Renal pelvis (tissue), 4 donors: Measurements from ENCODE around the gene TOX2. TPM values are rescaled to one million over a fixed set of nuclear protein-coding genes. Genes with fewer than 3 reads are reported as not detected.

ENCODE experiments used
- DNase-seq: peaks from one replicate; pipeline ENCODE4 v3.0.0-alpha.2; 2013
- polyA plus RNA-seq, 3 donors: library from polyadenylated mRNA; unstranded; fragments of 120-200 nt; gene quantifications; one replicate each; pipeline ENCODE4 v1.2.1, GENCODE V29; 2013; ENCODE audit not compliant: insufficient read length in 3 of 3

Gene TOX2
- polyA plus RNA-seq, 3 donors: 3.6 to 5.1 (median 3.7) TPM

DNA sequence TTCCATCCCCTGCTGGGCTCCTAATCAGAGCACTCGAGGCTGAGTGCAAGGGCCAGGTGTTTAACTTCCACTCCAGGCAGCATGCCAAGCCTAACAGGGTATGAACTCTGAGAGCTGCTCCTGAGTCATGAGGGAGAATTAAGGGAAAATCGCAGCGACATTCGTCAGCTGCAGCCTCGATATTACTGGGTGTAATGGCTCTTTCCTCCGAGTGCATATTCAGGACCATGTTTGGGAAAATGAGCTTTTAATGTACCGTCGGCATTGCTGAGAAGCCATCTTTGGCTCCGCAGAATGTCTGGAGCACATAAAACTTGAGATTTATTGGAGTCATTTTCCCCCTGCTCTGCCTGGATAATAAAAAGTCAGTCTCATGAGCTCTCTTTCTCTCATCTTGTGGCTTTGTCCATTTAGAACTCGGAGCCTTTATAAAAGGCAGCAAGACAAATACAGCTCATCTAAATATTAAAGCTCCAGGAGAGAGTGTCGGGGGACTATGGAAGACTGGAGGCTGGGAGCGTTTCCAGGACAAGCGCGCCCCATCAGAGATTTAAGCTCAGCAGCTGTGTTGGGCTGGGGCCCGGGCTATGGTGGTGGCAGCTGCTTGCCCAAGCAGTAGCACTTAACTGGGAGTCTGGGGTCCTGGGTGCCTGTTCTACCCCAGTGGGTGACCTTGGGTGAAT lies 103.7 kb downstream of the TOX2 start:
- peak; percentile 80 for DNase-seq

DNA sequence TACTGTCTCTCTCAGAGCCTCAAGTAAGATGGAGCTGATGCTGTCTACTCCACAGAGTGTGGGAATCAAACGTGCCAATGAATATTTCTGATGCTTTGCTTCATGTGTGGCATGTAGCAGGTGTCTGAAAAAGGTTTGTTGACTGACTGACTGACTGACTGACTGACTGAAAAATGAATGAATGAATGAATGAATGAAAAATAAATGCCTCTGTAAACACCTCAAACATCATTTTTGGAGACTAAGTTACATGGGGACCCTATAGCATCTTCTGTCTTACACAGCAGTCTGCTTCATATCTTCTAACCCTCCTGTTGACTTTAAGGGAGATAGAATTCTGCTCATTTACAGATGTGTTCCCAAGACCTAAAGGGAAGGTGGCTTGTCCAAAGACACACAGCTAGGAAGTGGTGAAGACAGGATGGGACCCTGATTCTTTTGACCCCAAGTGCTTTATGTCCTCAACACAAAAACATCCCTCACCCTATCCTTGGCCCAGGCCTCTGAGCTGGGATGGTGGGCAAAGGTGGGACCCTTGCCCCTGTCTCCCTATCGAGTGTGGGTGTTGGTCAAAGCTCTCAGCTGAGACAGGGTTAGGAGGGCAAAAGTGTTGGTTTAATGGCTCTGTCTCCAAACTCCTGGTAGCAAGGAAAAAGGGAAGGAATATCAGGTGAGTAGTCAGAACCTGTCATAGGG lies 104.4 kb downstream of the TOX2 start:
- DNase-seq: no peak

DNA sequence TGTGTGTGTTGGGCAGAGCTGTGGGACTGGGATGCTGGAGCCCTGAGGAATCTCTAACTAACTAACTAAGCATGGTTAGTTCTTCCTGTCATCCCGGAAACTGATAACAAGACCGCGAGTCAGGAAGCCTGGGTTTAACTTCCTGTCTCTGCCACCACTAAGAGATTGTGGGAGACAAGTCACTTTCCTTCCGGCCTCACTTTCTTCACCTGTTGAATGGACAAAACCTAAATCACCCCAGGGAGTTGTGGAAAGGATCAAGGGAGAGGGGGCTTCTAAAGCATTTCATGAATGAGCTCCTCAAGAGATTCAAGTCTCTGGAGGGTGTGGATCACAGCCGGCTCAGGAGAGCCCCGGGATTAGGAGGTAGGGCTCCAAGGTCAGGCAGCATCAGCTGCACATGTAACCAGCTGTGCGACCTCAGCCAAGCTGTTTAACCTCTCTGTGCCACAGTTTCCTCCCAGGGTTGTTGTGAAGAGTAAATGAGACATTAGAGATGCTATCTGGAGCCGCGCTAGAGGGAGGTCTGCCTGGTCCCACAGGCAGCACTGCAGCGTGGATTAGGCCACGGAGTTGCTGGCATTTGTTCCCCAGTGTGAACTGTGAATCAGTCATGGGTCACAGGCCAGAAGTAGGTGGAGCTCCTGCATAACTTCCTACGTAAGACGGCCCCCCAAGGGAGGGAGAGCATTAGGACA lies 105.1 kb downstream of the TOX2 start:
- DNase-seq: no peak

DNA sequence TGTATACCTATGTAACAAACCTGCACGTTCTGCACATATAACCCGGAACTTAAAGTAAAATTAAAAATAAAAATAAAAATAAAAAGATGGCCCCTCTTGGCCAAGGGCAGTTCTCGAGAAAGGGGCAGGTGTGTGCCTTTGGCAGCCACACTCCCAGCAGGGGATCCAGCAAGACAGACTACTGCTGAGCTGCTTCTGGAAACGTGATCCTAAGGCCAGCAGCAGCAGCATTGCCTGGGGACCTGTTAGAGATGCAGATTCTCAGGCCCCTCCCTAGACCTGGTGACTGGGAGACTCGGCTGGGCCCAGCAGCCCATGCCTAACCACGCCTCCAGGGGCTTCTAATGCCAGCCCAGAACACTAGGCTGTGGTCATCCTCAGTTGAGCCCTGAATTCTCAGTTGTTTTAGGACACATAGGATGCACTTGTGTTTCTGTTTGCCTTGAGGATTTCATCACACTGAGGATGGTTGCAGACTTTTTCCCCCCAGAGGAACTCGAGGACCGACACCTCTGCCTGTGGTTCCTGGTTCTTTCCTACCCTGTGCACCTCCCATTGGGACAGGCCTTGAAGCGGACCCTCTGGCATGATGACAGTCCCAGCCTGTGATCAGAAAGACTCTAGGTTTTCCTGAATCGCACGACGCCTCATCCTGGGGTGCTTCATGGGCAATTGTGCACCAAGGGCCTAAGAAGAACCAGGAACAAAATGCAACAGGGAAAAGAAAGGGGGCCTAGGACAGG lies 105.9 kb downstream of the TOX2 start:
- DNase-seq: no peak

DNA sequence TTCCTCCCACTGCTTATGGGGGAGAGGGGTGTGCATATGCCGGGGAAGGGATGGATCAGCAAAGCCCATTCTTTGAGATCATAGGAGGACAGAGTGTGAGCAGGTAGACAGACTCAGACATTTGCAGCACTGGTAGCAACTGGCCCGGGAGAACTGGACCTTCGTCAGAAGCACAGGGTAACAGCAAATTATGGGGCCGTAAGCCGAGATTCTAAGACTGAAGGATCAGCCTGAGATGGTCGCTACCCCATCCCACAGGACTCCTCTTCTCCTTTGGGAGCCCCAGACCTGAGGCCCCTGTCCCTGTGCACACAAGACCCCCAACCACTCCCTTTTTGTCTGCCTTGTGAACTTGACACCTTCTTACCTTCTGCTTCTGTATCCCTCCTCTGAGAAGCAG lies 106.5 kb downstream of the TOX2 start:
- no peak for DNase-seq

DNA sequence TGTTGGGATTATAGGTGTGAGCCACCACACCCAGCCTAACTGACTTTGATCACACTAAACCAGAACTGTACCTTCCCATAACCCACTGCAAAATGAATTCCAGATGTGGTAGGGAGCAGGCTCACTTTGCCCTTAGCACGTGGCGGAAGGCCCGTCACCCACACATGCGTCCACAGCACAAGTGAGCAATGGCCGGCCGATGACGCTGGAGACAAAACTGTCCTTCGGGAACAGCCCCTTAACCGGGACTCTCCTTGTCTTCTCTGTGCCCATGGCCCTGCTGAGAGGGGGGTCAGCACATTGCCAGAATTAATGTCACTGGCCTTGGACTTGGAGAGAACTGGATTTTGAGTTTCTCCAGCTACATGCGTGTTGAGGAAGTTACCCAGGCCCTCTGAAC lies 107.2 kb downstream of the TOX2 start:
- DNase-seq: no peak

DNA sequence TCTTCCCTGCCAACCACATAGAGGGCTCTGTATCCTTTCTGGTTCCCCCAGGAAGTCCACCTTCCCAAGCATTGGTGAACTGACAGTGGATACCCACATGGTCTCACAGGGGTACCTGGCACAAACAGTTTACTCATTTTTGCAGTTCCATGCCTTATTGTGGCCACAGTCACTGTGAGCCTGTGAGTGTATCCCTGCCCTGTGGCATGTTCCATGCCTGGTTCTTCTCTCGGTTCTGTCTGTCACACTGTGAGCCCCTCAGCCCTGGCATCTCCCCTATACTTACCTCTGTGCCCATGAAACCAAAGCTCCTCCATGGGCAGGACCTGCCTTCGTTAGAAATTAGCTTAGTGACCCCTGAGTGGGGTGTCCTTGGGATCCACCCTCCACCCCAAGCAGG lies 107.8 kb downstream of the TOX2 start:
- DNase-seq: no peak

DNA sequence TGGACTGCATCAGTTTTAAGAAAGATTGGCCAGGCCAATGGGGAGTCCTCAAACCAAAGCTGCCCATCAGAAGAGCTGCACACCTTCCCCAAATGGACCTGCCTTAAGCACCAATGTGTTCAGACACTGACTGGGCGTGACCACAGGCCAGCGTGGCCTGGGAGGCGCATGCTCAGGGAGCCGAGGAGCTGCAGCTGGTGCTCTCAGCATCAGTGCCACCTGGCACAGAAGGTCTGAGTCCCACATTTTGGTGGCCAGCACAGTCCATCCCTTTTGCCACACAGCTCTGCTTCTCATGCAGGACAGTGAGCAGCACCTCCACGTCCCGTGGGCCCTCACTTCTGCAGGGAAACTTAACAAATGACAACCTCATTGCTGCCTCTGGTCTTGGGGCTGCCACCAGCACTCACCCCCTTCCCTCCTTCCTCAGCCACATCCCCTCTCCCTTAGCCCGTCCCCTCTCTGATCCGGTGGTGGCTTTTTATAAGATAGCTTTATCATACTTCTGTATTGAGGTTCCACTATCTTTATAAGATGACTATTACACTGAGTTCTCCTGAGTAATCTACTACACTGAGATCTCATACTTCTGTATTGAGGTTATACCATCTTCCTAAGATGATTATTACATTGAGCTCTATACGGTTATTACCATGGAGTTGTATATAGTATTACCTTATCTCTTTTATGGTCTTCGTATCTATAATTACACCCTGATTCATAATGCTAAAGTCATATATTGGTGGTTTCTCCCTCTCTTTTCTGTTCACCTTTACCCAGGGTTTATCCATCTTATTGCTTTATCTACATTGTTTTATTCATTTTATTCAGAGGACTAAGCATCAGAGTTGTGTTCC lies 109.1 kb downstream of the TOX2 start:
- no peak for DNase-seq

DNA sequence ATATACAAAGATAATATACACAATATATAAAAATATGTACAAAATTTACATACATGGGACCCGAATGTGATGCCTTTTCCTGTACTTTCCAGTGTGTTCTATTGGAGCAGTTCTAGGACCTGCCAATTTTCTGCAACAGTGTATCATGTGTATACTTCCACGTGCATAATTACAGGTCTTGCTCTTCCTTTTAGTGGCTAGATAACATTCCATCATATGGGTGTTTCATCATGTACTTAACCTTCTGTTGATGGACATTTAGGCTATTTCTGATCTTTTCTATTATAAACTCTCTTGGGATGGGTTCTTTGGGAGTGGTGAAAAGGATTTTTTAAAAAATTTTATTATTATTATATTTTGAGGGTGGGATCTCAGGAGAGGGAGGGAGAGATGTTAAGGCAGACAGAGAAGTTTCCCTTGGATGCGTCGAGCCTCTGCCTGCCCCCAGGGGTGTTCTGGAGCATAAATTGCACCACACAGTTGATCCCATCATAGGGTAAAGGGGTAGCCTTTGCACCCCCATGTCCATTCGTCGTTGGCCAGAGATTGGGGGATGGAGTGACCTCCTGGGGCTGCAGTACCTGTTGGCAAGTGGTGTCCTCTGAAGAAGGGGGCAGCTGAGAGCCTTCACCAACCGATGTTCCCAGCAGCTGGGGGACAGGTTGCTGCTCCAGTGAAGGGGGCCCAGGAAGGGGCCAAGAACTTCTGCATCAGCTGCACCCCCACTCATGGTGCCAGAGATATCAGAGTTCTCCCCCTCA lies 110.3 kb downstream of the TOX2 start:
- no peak for DNase-seq

DNA sequence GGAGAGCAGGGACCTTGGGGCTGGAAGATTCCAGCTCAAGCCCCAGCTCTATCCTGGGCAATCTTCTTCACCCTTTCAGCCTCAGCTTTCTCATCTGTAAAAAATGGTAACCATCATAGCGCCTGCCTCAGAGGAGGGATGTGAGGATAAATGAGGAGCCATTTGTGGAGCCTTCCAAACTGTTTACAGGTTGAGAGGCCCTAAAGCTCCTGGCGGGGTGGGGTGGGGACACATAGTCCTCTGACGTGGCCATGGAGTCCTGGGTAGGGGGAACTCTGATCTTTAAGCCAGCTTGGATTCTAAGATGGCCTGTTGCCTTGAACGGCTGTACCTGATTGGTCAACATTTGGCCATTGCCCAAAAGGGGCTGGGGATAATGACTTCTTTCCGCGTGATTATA lies 111.1 kb downstream of the TOX2 start:
- no peak for DNase-seq

DNA sequence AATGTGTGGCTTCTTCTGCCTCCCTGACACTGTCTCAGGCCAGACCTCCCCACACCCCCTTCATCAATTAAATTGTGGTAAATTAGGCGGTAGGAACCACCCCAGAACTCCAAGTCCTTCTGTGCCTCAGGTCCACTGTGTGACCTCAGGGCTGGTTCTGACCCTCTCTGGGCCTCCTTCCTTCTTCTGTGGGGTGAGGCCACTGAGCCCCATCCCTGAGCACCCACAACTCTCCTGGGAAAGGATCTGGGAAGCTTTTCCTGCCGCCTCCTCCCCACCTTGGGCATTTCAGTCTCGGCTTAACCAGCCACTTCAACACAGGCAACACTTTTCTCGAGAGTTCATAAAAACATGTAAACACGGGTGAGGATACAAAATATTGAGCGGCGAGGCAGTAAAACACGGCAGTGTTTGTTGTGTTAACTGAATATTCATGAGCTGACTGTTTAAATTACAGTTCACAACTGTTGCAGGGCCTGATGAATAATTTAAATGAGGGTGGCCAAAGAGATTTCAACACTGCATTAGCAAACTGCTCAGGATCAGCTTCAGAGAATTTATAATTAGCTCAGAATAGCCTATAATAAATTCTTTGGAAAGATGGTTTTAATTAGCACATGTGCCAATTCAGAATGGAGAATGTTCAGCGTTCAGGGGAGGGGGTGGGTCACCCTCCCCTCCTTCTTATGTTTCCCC lies 112.1 kb downstream of the TOX2 start:
- DNase-seq: no peak

DNA sequence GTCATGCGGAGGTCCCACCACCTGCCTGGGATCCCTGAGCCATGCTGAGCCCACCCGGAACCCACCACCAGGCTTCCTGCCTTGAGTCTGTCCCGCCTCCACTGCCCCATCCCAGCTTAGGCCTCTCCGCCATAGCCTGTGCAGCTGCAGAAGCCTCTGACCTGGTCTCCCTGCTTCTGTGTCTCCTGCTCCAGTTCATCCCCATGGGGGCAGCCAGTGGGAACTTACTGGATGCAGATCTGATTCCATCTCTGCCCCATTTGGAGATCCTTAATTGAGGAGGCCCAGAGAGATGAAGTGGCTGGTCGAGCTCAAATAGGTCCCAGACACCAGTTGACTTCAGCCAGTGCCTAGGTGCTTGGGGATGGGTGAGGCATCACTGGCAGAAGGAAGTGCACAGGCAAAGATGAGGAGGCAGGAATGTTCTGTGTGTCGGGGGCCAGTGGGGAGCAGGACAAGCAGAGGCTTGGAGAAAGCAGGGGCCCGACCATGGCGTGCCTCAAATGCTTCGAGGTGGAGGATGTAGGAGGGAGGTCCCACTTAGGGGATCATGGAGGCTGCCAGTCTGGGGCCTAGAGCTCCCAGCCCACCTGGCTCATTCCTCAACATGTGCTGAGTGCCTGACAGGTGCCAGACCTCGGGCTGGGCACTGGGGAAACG lies 112.8 kb downstream of the TOX2 start:
- DNase-seq: no peak

DNA sequence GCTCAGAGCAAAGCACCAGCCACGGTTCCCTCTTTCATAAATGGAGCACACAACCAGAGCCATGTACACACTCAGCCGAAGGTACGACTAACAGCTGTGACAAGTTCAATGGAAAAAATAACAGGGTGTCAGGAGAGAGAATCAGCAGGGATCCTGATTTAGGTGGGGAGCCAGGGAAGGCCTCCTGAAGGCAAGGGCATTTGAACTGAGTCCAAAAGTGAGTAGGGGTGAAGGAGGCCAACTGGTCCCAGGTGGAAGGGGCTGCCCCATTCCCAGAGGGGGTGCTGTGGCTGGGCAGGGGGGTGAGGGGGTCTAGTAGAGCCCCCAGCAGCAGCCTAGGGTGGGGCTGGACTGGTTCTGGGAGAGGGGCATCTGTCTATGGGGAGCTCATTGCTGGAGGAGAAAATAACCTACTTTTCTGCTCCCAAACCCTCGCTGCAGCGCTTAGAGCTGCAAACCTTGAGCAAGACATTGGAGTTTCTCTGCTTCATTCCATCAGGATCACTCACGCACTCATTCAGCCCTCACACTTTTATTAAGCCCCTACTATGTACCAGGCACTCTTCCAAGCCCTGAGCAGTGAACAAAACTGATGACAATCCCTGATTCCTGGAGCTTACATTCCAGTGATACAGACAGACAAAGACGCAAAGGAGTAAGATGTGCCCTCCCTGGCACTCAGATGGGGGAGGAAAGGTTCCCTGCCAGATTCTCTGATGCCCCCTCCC lies 113.5 kb downstream of the TOX2 start:
- no peak for DNase-seq

DNA sequence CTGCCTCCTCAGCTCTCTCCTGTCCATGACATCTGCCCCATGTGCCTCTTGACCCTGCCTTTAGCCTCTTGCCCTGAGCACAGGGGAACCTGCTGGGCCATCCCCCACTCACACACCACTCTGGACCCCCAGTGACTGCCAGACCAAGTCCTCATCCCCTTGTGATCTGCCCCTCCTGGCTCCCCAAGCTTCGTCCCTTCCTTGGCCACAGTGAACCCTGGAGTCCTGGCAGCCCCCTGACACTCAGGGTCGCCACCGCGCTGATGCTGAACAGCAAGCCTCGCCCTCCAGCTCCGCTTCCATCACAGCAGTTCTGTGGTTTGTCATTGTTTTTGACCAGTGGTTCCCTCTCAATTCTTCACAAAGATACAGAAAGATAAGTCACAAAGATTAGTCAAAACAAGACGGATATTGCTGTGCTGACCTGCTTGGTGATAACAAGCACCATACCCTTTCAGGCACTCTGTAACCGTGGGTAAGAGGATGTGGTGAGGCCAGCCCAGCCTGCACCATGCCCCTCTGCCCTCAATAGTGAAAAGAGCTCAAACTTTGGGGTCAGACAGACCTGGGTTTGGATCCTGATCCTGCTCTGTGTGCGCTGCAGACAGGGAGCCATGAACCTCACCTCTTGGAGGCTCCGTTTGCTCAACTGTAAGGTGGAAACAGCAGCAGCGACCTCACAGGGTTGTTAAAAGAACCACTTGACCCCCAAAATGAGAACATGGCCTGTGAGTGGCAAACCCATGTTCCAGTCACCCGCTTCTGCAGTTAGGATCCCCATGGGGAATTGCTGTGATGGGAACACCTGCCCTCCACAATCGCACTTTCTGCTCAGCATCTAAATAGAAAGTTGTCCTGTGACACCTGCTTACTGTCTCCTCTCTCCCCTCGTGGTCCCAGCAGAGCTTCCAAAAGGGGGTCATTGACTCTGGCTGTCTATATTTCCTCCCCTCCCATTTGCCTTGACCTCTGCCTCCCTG lies 114.5 kb downstream of the TOX2 start:
- no peak for DNase-seq

DNA sequence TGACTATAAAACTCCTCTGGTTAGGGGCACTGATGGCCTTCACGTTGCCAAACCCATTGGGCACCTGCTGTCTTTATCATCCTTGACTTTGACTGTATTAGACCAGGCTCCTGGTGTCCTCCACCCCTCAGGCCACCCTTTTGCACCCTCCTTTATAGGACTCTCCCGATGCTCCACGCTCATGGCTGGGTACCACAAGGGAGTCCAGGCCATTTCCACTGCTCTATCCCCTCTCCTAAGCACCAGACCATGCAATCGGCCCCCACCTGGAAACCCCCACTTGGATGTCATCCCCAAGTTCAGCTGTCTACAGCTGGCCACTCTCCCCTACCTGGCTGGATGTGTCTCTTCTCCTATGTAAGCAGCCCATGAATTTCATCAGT lies 115.2 kb downstream of the TOX2 start:
- DNase-seq: no peak

DNA sequence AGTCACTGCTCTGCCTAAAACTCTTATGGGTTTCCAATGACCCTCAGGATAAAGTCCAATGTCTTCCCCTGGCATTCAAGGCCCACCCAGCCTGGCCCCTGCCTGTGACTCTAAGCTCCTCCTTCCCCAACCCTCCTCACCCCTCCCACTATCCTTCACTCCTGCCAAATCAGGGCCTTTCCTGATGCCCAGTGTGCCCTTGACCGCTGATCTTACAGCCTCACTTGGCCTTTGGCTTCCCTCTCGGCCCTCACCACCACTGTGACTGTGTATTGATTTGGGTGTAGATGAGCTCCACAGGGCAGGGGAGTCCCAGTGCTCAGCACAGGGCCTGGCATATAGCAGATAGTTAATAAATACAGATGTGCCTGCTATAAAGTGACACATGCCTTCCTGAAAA lies 115.7 kb downstream of the TOX2 start:
- DNase-seq: no peak

DNA sequence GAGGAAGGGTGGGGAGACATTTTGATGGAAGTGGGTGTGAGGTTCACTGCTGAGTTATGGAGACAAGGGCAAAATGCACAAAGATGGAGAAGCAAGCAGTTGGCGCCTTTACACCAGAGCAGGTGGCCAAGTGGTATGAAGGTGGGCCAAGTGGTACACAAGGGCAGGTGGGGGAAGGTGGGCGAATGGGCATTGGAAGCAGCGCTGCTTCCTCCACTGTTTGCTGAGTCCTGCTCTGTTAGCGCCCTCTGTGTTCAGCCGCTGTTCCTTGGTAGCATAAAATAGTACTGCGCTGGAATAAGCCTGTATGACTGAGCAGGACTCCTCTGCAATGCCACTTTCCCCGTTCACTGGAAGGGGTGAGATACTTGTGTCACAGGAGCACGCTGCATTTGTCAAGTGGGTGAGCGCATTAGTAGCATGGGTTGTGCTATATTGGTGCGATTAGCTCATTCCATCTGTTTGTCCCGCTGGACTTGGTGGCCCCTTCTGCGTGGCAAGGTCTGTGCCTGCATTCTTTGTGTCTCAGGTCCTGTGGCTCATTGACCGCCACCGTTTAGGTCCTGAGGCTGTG lies 116.4 kb downstream of the TOX2 start:
- no peak for DNase-seq
